ENCODE data around the gene ASGR2.

Gene ASGR2

DNA sequence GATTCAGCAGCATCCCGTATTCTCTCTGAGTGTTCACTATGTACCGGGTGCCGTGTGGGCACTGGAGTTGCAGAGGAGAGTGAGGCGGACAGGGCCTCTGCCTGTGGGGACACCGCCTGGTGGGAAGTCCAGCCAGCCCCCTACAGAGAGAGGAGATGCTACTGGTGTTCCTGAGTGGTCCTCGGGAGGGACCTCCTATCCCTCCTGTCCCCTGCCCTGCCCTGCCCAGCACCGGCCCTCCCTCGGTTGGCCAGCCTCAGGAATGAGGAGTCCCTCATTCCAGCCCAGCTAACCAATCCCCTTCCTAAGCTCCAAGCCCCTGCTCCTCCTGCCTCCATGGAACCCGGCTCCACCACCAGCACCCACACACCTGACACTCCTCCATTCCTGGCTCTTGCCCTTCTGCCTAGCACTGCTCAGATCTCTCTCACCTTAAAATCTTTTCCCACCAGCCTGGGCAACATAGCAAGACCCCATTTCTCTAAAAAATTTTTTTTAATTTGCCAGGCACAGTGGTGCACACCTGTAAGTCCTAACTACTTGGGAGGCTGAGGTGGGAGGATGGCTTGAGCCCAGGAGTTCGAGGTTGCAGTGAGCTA lies 2.0 kb downstream of the ASGR2 start:
- no peak overlapping the region for H3K4me3 ChIP-seq (replicated peaks in 1 of 2; ENCODE audit: low read depth in 2 of 2, low read length in 2 of 2)
- TF ChIP-seq, protein P1, sequence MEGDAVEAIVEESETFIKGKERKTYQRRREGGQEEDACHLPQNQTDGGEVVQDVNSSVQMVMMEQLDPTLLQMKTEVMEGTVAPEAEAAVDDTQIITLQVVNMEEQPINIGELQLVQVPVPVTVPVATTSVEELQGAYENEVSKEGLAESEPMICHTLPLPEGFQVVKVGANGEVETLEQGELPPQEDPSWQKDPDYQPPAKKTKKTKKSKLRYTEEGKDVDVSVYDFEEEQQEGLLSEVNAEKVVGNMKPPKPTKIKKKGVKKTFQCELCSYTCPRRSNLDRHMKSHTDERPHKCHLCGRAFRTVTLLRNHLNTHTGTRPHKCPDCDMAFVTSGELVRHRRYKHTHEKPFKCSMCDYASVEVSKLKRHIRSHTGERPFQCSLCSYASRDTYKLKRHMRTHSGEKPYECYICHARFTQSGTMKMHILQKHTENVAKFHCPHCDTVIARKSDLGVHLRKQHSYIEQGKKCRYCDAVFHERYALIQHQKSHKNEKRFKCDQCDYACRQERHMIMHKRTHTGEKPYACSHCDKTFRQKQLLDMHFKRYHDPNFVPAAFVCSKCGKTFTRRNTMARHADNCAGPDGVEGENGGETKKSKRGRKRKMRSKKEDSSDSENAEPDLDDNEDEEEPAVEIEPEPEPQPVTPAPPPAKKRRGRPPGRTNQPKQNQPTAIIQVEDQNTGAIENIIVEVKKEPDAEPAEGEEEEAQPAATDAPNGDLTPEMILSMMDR (IDR thresholded peaks at IDR 0.05; ENCODE audit: low read depth, low read length): no peak
- no peak for DNase-seq (ENCODE audit: low read depth in 2 of 2)

DNA sequence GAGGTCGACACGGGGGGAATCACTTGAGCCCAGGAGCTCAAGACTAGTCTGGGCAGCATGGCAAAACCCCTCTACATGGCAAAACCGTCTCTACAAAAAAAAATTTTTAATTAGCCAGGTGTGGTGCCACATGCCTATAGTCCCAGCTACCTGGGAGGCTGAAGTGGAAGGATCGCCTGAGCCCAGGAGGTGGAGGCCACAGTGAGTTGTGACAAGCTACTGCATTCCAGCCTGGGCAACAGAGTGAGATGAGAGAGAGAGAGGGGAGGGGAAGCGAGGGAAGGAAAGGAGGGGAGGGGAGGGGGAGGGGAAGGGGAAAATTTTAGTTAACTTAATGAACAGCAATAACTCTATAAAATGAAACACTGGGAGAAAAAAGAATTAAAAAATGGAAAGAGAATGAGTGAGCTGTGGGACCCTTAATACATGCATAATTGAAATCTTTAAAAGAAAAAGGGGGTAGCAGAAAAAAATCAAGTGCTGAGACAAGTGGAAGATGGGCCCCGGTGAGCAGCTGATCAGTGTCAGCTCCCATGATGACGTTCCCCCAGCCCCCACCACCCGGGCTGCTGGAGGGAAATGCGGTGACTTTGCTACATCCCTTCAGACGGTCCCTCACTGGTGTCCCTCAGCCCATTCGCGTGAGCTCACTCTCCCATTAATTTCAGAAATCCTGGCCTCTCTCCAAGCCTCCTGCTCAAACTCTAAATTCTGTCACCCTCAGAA lies 2.7 kb downstream of the ASGR2 start:
- no peak for DNase-seq (ENCODE audit: low read depth in 2 of 2)
- TF ChIP-seq, protein P1 (IDR thresholded peaks at IDR 0.05; ENCODE audit: low read depth, low read length): no peak
- no peak overlapping the region for H3K4me3 ChIP-seq (replicated peaks in 1 of 2; ENCODE audit: low read depth in 2 of 2, low read length in 2 of 2)

DNA sequence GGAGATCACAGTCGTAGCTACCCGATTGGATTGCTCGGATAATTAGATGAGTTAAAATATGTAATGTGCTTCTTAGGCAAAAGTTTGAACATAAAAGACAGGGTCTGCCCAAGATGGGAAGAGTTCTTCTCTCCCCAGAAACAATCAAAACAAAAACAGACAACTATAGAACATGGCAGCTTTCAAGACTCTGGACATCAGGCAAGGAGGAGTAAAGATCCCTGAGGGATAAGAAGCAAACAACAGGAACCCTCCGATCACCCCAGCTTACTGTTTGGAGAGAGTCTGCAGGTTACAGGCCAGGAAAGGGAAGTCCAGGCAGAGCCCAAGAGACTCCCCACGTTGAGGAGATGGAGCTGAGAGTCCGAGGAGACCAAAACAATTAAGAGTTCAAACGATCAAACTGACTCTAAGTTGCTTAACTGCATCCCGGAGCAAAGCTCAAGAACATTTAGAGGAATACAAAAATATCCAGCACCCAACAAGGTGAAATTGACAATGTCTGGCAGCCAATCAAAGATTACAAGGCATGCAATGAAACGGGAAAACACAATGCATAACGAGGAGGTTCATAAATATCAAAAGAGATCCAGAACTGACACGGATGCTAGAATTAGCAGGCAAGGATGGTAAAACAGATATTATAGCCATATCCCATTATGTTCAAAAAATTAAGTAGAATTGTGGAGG lies 3.9 kb downstream of the ASGR2 start:
- no peak overlapping the region for H3K4me3 ChIP-seq (replicated peaks in 1 of 2; ENCODE audit: low read depth in 2 of 2, low read length in 2 of 2)
- no peak for DNase-seq (ENCODE audit: low read depth in 2 of 2)
- TF ChIP-seq, protein P1 (IDR thresholded peaks at IDR 0.05; ENCODE audit: low read depth, low read length): no peak

DNA sequence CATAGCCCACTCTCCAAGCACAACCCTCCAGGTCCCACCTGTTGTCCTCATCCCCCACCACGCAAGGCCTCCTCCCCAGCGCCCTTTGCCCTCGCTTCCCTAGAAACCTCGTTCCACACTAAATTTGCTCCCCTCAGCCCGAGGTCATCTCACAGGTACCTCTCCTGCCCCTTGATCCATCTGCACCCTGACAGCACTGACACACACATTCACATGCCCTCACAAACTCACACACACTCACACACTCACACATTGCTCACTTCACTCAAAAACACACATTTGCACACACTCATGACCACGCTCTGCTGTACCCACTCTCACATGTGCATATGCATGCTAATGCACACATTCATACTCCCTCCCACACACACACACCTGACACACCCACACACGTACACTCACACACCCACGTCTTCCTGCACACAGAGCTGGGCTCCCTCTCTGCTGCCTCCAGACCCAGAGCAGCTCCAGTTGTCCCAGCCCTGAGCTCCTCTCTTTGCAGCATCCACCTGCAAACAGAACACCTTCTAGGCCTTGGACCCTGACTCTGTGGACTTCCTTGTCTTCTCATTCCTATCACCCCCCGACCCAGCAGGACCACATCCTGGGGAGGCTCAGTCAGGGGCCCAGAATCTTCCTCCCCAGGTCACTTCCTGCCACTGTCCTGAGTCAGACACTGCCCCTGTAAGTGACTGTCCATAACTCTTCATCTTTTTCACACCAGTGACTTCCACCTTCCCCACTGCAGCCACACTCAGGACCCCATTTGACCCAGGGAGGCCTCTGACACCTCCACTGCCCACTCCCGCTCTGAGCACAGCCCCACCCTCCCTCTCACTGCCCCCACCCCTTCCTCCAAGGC lies 4.9 kb downstream of the ASGR2 start:
- DNase-seq (ENCODE audit: low read depth in 2 of 2): no peak
- TF ChIP-seq, protein P1 (IDR thresholded peaks at IDR 0.05; ENCODE audit: low read depth, low read length): no peak
- H3K4me3 ChIP-seq (replicated peaks in 1 of 2; ENCODE audit: low read depth in 2 of 2, low read length in 2 of 2): no peak overlapping the region

DNA sequence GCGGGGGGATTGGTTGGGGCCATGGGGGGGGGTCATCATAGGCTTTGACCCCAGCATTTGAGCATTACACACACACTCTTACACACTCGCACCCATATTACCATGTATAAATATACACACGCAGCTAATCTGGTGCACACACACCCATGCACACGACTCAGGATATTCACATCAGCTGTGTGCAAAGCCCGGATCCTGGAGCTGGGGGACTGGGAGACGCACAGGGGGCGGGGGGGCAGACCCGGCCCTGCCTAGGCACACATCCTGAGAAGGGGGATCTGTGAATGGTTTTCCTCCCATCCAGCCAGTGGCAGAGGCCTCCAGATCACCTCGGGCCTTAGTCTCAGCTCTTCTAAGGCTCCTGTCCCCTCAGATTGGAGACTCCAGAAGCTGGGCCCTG lies 5.6 kb downstream of the ASGR2 start:
- DNase-seq (ENCODE audit: low read depth in 2 of 2): no peak
- no peak overlapping the region for H3K4me3 ChIP-seq (replicated peaks in 1 of 2; ENCODE audit: low read depth in 2 of 2, low read length in 2 of 2)
- TF ChIP-seq, protein P1 (IDR thresholded peaks at IDR 0.05; ENCODE audit: low read depth, low read length): no peak

DNA sequence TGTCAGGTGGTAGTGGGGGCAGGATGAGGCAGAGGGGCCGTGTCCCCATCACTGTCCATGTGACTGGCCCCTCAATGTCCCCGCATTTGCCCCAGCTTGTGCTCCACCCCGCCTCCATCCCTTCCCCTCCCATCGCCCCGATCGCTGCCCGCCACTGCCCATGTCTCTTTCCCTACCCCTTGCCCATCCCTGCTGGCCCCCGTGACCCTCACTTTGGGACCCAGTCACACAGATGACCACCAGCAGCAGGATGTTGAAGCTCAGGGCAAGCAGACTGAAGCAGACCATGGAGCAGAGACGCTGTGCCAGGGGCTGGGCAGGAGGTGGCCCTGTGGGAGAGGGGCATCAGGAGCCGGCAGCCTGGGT lies 6.1 kb downstream of the ASGR2 start:
- TF ChIP-seq, protein P1 (IDR thresholded peaks at IDR 0.05; ENCODE audit: low read depth, low read length): no peak
- no peak overlapping the region for H3K4me3 ChIP-seq (replicated peaks in 1 of 2; ENCODE audit: low read depth in 2 of 2, low read length in 2 of 2)
- no peak for DNase-seq (ENCODE audit: low read depth in 2 of 2)
